ENCODE data around the gene WNT1.

WNT1 gene

DNA sequence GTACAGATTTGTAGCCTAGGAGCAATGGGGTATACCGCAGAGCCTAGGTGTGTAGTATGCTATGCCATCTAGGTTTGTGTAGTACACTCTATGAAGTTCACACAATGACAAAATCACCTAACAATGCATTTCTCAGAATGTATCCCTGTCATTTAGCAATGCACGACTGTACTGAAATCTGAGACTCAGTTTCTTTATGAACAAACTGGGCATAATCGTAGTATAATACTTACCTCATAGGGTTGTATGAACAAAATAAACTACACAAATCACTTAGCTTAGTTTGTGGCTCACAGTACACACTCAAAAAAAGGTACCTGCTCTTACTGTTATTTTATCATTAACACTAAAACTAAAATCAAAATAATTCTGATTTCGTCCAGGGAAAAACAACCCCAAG, 47.3 kb downstream of the WNT1 start:
- Histone ChIP-seq H3K27ac (ENCODE audit: low read depth, low read length) (no peak overlapping the region), H3K36me3 (ENCODE audit: control insufficient read depth, low read length) (peaks cover 93% of the 10 kb centered on the region), H3K9me2 (replicated peaks; ENCODE audit: control insufficient read depth, low read length) (no peaks in the 10 kb centered on the region), H3K27me3 (ENCODE audit: control insufficient read depth, low read length) (no peaks in the 10 kb centered on the region), H3K79me2 (ENCODE audit: control insufficient read depth, low read length) (no peaks in the 10 kb centered on the region), H3K4me2 (ENCODE audit: low read length) (no peak overlapping the region), H3K9me3 (ENCODE audit: control insufficient read depth, insufficient read depth, low read length) (no peaks in the 10 kb centered on the region), H4K20me1 (ENCODE audit: control insufficient read depth, insufficient read depth, low read depth, low read length) (no peaks in the 10 kb centered on the region), H3K4me1 (ENCODE audit: control insufficient read depth, low read length) (peaks cover 3% of the 10 kb centered on the region; the same call in 1 of the 2 replicates), H3F3A (ENCODE audit: control insufficient read depth, insufficient read depth) (peaks cover 6% of the 10 kb centered on the region), H3K4me3 (ENCODE audit: low read length) (no peak overlapping the region)
- TF ChIP-seq EZH2phosphoT487 (IDR thresholded peaks at IDR 0.05; ENCODE audit: borderline replicate concordance, low read length): no peak
- TF ChIP-seq CTCF (IDR thresholded peaks at IDR 0.05; ENCODE audit: low read depth, low read length, poor library complexity, severe bottlenecking): no peak

DNA sequence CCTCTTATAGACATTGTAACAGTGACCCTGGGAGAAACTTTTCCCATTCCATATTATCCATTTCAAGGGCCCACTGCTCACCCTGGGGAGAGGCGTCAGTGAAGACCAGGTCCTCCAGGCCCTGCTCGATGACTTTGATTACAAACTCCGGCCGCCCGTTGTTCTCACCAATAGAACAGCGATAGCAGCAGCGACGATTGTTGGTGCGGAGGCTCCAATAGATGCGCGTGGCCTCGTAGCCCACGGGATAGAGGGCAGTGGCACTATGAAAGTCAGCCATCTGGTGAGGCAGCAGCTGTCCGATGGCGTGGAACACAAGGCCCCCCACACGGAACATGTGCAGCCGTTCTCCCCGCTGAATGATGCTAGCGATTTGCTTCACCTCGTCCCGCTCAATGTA, 48.0 kb downstream of the WNT1 start:
- no peaks in the 10 kb centered on the region for H3K9me2 ChIP-seq (replicated peaks; ENCODE audit: control insufficient read depth, low read length)
- no peaks in the 10 kb centered on the region for H3K79me2 ChIP-seq (ENCODE audit: control insufficient read depth, low read length)
- peaks cover 94% of the 10 kb centered on the region for H3K36me3 ChIP-seq (ENCODE audit: control insufficient read depth, low read length)
- H3K27ac ChIP-seq (ENCODE audit: low read depth, low read length): no peak overlapping the region
- peaks cover 6% of the 10 kb centered on the region for H3F3A ChIP-seq (ENCODE audit: control insufficient read depth, insufficient read depth)
- no peak overlapping the region for H3K4me2 ChIP-seq (ENCODE audit: low read length)
- H3K27me3 ChIP-seq (ENCODE audit: control insufficient read depth, low read length): no peaks in the 10 kb centered on the region
- no peak overlapping the region for H3K4me3 ChIP-seq (ENCODE audit: low read length)
- no peaks in the 10 kb centered on the region for H3K9me3 ChIP-seq (ENCODE audit: control insufficient read depth, insufficient read depth, low read length)
- H3K4me1 ChIP-seq (ENCODE audit: control insufficient read depth, low read length): no peaks in the 10 kb centered on the region
- H4K20me1 ChIP-seq (ENCODE audit: control insufficient read depth, insufficient read depth, low read depth, low read length): no peaks in the 10 kb centered on the region
- TF ChIP-seq CTCF (IDR thresholded peaks at IDR 0.05; ENCODE audit: low read depth, low read length, poor library complexity, severe bottlenecking) (no peak), EZH2phosphoT487 (IDR thresholded peaks at IDR 0.05; ENCODE audit: borderline replicate concordance, low read length) (no peak)

- Histone ChIP-seq H3K4me3 (ENCODE audit: low read length) (no peak overlapping the region), H3K27ac (ENCODE audit: low read depth, low read length) (no peak overlapping the region), H3K36me3 (ENCODE audit: control insufficient read depth, low read length) (peaks cover 95% of the 10 kb centered on the region), H3K4me1 (ENCODE audit: control insufficient read depth, low read length) (no peaks in the 10 kb centered on the region), H3K4me2 (ENCODE audit: low read length) (no peak overlapping the region), H3K9me3 (ENCODE audit: control insufficient read depth, insufficient read depth, low read length) (no peaks in the 10 kb centered on the region), H3K9me2 (replicated peaks; ENCODE audit: control insufficient read depth, low read length) (no peaks in the 10 kb centered on the region), H4K20me1 (ENCODE audit: control insufficient read depth, insufficient read depth, low read depth, low read length) (no peaks in the 10 kb centered on the region), H3K27me3 (ENCODE audit: control insufficient read depth, low read length) (no peaks in the 10 kb centered on the region), H3K79me2 (ENCODE audit: control insufficient read depth, low read length) (no peaks in the 10 kb centered on the region), H3F3A (ENCODE audit: control insufficient read depth, insufficient read depth) (peaks cover 6% of the 10 kb centered on the region)
- no peak for TF ChIP-seq CTCF (IDR thresholded peaks at IDR 0.05; ENCODE audit: low read depth, low read length, poor library complexity, severe bottlenecking)
- TF ChIP-seq EZH2phosphoT487 (IDR thresholded peaks at IDR 0.05; ENCODE audit: borderline replicate concordance, low read length): no peak
These were observed 48.8 kb downstream of the WNT1 start for GRCh38 chr12:49026678-49027480.

Data from DOHH2 (cell line).